ENCODE results near the gene ARG2. TPM values are rescaled to one million over a fixed set of nuclear protein-coding genes. Genes with fewer than 3 reads are reported as not detected.
A peak's percentile ranks its signal among the peaks of the same experiment; 100 is the strongest.
"Not testable (repeated sequence)": the region's sequence is repeated elsewhere in the genome, so short reads cannot be mapped to it uniquely, and the experiment has no call there.

ARG2 gene
- total RNA-seq, 1 donor from 2014 or later = 0.77 TPM

DNA sequence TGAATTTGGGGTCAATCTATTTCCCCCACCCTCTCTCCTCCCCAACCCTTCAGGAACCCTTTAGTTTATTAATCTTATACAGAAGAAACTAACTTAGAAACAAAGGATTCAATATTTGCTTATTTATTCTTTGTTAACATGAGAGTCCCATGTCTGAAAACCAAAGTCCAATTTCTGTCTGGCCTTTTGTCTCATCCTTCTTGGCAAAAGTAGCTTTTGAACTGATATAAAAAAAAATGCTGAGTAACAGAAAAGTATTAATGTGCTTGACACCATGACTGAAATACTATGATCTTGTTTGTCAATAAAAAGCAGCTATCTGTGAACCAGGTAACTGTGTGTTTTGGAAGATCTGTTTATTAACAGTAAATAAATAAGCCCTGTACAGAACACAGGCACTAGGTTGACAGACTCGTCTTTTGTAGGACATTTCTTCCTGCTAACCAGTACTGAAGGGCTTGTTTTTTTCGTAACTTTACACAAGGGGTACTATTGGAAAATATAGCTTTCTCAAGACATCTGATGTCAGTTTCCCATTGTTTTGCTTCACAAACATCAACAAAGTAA lies 30.4 kb upstream of the ARG2 start:
- intact Hi-C loops (cut with DNase I) = no loop called here
- TF ChIP-seq, protein P1, sequence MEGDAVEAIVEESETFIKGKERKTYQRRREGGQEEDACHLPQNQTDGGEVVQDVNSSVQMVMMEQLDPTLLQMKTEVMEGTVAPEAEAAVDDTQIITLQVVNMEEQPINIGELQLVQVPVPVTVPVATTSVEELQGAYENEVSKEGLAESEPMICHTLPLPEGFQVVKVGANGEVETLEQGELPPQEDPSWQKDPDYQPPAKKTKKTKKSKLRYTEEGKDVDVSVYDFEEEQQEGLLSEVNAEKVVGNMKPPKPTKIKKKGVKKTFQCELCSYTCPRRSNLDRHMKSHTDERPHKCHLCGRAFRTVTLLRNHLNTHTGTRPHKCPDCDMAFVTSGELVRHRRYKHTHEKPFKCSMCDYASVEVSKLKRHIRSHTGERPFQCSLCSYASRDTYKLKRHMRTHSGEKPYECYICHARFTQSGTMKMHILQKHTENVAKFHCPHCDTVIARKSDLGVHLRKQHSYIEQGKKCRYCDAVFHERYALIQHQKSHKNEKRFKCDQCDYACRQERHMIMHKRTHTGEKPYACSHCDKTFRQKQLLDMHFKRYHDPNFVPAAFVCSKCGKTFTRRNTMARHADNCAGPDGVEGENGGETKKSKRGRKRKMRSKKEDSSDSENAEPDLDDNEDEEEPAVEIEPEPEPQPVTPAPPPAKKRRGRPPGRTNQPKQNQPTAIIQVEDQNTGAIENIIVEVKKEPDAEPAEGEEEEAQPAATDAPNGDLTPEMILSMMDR (IDR thresholded peaks at IDR 0.05) = no peak
- Histone ChIP-seq H3K4me3 (no peak overlapping the region), H3K27me3 (ENCODE audit: low read depth) (no peaks in the 10 kb centered on the region), H3K27ac (no peak overlapping the region), H3K4me1 (no peaks in the 10 kb centered on the region), H3K9me3 (no peaks in the 10 kb centered on the region), H3K36me3 (peaks cover 66% of the 10 kb centered on the region)
- ATAC-seq (no peak), DNase-seq (no peak)

DNA sequence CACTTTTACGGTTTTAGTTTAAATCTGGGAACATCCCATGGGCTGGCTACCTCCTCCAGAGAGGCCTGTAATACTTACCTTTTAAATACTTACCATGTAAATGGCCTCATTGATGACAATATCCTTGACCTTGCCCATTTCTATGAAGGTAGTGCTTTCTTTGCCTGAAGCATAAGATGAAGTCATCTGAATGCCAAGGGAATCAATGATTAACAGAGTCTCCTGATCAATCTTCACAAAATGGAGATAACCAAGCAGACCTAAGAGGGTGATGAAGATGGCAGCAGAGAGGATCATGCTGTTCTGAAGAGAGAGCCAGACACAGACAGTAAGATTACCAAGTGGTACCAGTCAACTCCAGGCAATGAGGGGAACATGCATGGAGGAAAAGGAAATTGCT lies 26.1 kb upstream of the ARG2 start:
- H3K4me1 ChIP-seq; ATAC-seq; H3K27me3 ChIP-seq (ENCODE audit: low read depth); intact Hi-C loops (cut with DNase I); H3K9me3 ChIP-seq; DNase-seq; H3K27ac ChIP-seq; H3K4me3 ChIP-seq: not testable (repeated sequence)
- peaks cover 54% of the 10 kb centered on the region for H3K36me3 ChIP-seq

DNA sequence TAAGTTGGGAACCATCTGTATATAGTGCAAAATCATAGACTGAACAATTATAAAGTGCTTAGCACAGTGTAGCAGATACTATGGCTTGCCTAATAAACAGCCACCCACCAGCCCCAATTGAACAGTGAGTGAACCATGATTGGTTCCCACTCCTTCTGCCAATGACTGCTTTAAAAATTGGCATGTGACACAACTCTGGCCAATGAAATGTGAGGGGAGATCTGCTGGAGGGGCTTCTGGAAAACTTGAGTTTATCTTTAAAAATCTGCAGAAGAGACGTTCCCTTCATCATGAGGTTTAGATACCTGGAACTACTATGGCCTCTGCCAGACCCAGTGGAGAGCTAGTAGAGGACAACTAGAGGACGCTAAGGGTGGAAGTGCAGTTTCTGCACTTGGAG lies 24.3 kb upstream of the ARG2 start:
- Histone ChIP-seq H3K27ac (no peak overlapping the region), H3K4me3 (no peak overlapping the region), H3K9me3 (no peaks in the 10 kb centered on the region), H3K27me3 (ENCODE audit: low read depth) (no peaks in the 10 kb centered on the region), H3K36me3 (peaks cover 36% of the 10 kb centered on the region), H3K4me1 (peaks cover 9% of the 10 kb centered on the region)
- ATAC-seq (no peak), DNase-seq (no peak)
- TF ChIP-seq, protein P1 (IDR thresholded peaks at IDR 0.05) = no peak
- intact Hi-C loops (cut with DNase I) = no loop called here

DNA sequence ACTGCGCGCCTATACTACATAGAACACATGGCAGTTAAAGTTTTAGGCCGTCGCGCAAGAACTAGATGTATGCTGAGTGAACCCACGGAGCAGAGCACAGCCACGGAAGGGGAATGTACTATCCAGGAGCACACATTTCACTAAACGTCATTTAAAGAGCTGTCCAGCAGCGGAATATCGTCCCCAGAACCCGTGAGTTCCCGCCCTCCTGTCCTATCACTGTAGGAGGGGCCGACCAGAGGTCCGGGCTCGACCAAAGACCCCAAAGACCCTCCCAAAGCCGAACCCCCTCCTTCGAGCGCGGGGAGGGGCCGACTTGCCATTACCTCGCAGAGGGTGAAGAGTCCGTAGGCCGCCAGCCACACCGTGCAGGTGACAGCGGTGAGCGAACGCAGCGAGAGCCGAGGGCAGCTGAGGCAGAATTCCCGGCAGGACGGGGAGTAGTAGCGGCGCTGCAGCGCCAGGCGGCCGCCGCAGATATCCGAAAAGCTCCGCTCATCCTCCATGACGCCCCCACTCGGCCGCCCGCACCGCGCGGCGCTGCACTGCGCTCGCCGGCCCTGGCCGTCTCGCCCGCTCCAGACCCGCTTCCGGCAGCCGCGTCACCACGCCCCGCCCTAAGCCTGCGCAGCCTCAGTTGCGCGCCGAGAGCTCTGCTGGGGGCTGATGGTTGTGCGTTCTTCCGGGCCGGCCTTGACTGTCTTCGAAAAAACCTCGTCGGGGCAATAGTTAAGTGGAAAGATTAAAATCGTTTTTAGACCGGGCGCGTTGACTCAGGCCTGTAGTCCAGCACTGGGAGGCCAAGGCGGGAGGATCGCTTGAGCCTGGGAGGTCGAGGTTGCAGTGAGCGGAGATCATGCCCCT lies 19.8 kb upstream of the ARG2 start, which contains the start of gene PIGH:
PIGH (minus strand) TSS at position 571 of the 864 bp plus-strand sequence; CDS start at position 506, 65 bp downstream.
- intact Hi-C loops (cut with DNase I) = no loop called here
- Histone ChIP-seq H3K4me3 (peak within 1 kb of the TSS; percentile 81), H3K9me3 (no peaks in the 10 kb centered on the region), H3K27me3 (ENCODE audit: low read depth) (no peaks in the 10 kb centered on the region), H3K36me3 (no peaks in the 10 kb centered on the region), H3K4me1 (peaks cover 13% of the 10 kb centered on the region), H3K27ac (peak within 1 kb of the TSS; percentile 89)
- TF ChIP-seq, protein P1 (IDR thresholded peaks at IDR 0.05) = peak; percentile 67
- DNase-seq = peak; percentile 91
- peak; percentile 99 to 100 for ATAC-seq

DNA sequence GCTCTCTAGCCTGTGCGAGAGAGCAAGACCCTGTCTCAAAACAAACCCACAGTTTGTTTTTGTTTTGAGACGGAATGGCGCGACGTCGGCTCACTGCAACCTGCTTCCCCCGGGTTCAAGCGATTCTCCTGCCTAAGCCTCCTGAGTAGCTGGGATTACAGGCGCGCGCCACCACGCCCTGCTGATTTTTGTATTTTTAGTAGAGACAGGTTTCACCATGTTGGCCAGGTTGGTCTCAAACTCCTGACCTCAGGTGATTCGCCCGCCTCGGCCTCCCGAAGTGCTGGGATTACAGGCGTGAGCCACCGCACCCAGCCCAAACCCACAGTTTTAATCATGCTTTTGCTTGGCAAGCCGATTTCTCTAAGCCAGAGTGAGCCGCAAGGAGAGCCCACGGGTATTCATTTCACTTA lies 19.2 kb upstream of the ARG2 start:
- DNase-seq; H3K27me3 ChIP-seq (ENCODE audit: low read depth); H3K36me3 ChIP-seq; H3K9me3 ChIP-seq; ATAC-seq; intact Hi-C loops (cut with DNase I): not testable (repeated sequence)
- Histone ChIP-seq H3K27ac (peak overlapping the region; percentile 89), H3K4me1 (peaks cover 13% of the 10 kb centered on the region), H3K4me3 (peak overlapping the region; percentile 81)

DNA sequence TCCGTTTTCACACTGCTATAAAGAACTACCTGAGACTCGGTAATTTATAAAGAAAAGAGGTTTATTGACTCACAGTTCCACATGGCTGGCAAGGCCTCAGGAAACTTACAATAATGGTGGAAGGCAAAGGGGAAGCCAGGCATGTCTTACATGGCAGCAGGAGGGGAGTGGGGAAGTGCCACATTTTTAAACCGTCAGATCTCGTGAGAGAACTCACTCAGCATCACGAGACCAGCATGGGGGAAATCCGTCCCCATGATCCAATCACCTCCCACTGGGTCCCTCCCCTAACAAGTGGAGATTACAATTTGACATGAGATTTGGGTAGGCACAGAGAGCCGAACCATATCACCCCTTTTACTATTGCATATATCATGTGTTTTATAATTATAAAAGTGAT lies 17.6 kb upstream of the ARG2 start:
- H3K27ac ChIP-seq = no peak overlapping the region
- no peaks in the 10 kb centered on the region for H3K9me3 ChIP-seq
- DNase-seq = no peak
- intact Hi-C loops (cut with DNase I) = no loop called here
- no peak for ATAC-seq
- no peaks in the 10 kb centered on the region for H3K27me3 ChIP-seq (ENCODE audit: low read depth)
- TF ChIP-seq, protein P1 (IDR thresholded peaks at IDR 0.05) = no peak
- peaks cover 13% of the 10 kb centered on the region for H3K4me1 ChIP-seq
- no peaks in the 10 kb centered on the region for H3K36me3 ChIP-seq
- no peak overlapping the region for H3K4me3 ChIP-seq

Measured in lower lobe of right lung (tissue), 2 donors.